Erythroblast (primary cell): Measurements from ENCODE around the gene FUT8.

ENCODE experiments used
- GATA1 ChIP-seq: IDR thresholded peaks from 2 replicates; pipeline ENCODE4 v1.6.1; 2011; ENCODE audit warnings: low read depth, mild to moderate bottlenecking, control low read depth, low read length, moderate library complexity
- POLR2A ChIP-seq: IDR thresholded peaks from 2 replicates; pipeline ENCODE4 v1.6.1; 2011; ENCODE audit warnings: mild to moderate bottlenecking, low read length

DNA sequence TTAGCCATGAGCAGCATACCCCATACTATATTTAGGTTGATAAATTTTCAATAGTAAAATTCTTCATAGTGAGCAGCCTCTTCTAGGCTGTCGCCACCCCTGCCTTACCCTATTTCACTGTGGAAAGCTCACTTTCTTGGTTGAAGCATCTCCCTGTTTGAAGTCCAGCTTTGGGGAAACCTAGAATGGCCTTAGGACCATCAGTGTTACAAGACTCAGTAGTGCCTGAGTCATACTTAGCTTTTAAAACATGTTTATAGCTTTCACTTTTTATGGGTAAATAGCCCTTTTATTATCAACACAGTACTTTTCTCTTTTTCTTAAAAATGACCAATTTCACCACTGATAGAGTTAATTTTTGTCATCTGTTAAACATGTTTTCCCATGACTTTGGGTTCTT lies 37.1 kb downstream of the FUT8 start:
- no peak for TF ChIP-seq POLR2A
- no peak for TF ChIP-seq GATA1
